PC-9 (cell line): Measurements from ENCODE around the gene OR6J1. TPM values are rescaled to one million over a fixed set of nuclear protein-coding genes. Genes with fewer than 3 reads are reported as not detected.

ENCODE experiments used
- BruUV-seq: library from RNA; stranded (reverse); fragments of 400-500 nt; replicated peaks from 2 replicates; lab custom pipeline; 2021; lab: Mats Ljungman, UMichigan
- CTCF ChIA-PET: fragments of 300-600 bp; sonication (Branson Sonifier 250); formaldehyde crosslinking; loops from one replicate; lab custom pipeline; 2022; ENCODE audit warnings: antibody characterized with exemption; lab: Charles Lee
- POLR2A ChIA-PET: fragments of 300-600 bp; sonication (Branson Sonifier 250); formaldehyde crosslinking; loops from one replicate; lab custom pipeline; 2022; ENCODE audit warnings: antibody characterized with exemption; ENCODE audit not compliant: unreplicated experiment; lab: Charles Lee
- DNase-seq, 2 experiments: peaks; one replicate each; pipeline versions ENCODE4 v3.0.0 to v3.0.0-alpha.2; 2015 to 2022; ENCODE audit warnings: mixed read lengths in 1 of 2
- H2AFZ ChIP-seq: fragments of 200-600 bp; sonication (generic); 2 replicates; pipeline ENCODE4 v1.8.1; 2017; ENCODE audit warnings: antibody characterized with exemption
- H3F3A ChIP-seq: fragments of 200-600 bp; sonication (generic); 2 replicates; pipeline ENCODE4 v1.8.1; 2017; ENCODE audit warnings: antibody characterized with exemption, mild to moderate bottlenecking, low read depth; ENCODE audit not compliant: insufficient read depth
- H3K27ac ChIP-seq: fragments of 200-600 bp; sonication (generic); 2 replicates; pipeline ENCODE4 v1.6.1; 2016; ENCODE audit warnings: mixed run types
- H3K27me3 ChIP-seq: fragments of 200-600 bp; sonication (generic); 2 replicates; pipeline ENCODE4 v1.6.1; 2016; ENCODE audit warnings: low read depth, mixed run types; ENCODE audit not compliant: insufficient read depth
- H3K36me3 ChIP-seq: fragments of 200-600 bp; sonication (generic); 2 replicates; pipeline ENCODE4 v1.6.1; 2016; ENCODE audit warnings: low read depth, mixed run types
- H3K4me1 ChIP-seq: fragments of 200-600 bp; sonication (generic); replicated peaks from 2 replicates; pipeline ENCODE4 v1.6.1; 2016; ENCODE audit warnings: mixed run types; ENCODE audit not compliant: insufficient read depth
- H3K4me2 ChIP-seq: fragments of 200-600 bp; sonication (generic); 2 replicates; pipeline ENCODE4 v1.6.1; 2017; ENCODE audit warnings: mixed run types
- H3K4me3 ChIP-seq: fragments of 200-600 bp; sonication (generic); 2 replicates; pipeline ENCODE4 v1.6.1; 2016; ENCODE audit warnings: mixed run types
- H3K79me2 ChIP-seq: fragments of 200-600 bp; sonication (generic); 2 replicates; pipeline ENCODE4 v1.6.1; 2017; ENCODE audit warnings: low read depth, mixed run types
- H3K9me2 ChIP-seq: fragments of 200-600 bp; sonication (generic); 2 replicates; pipeline ENCODE4 v1.8.1; 2017; ENCODE audit warnings: mild to moderate bottlenecking; ENCODE audit not compliant: insufficient read depth
- H3K9me3 ChIP-seq: fragments of 200-600 bp; sonication (generic); 2 replicates; pipeline ENCODE4 v1.8.1; 2016; ENCODE audit warnings: low read depth; ENCODE audit not compliant: insufficient read depth
- H4K20me1 ChIP-seq: fragments of 200-600 bp; sonication (generic); 2 replicates; pipeline ENCODE4 v1.8.1; 2017; ENCODE audit not compliant: insufficient read depth
- EZH2 ChIP-seq: fragments of 200-600 bp; sonication (generic); IDR thresholded peaks from 2 replicates; pipeline ENCODE4 v1.8.0; 2017; ENCODE audit warnings: antibody characterized with exemption, low read depth
- intact Hi-C: fragments of 100-400 bp; cut with micrococcal nuclease; formaldehyde crosslinking; loops from one replicate; pipeline ENCODE4 v1.10.0; 2022; ENCODE audit not compliant: unreplicated experiment
- total RNA-seq: library from RNA; stranded (reverse); gene quantifications from 2 replicates; pipeline ENCODE4 v1.2.3, GENCODE V29; 2021
- TF ChIP-seq, protein P1 (sequence below): fragments of 200-600 bp; sonication (generic); conservative IDR thresholded peaks from 2 replicates; pipeline ENCODE4 v1.6.1; 2017; ENCODE audit warnings: mixed run types, antibody characterized with exemption, mild to moderate bottlenecking, moderate library complexity

The OR6J1 gene
- total RNA-seq, 1 experiment from 2014 or later = 0.11 TPM

DNA sequence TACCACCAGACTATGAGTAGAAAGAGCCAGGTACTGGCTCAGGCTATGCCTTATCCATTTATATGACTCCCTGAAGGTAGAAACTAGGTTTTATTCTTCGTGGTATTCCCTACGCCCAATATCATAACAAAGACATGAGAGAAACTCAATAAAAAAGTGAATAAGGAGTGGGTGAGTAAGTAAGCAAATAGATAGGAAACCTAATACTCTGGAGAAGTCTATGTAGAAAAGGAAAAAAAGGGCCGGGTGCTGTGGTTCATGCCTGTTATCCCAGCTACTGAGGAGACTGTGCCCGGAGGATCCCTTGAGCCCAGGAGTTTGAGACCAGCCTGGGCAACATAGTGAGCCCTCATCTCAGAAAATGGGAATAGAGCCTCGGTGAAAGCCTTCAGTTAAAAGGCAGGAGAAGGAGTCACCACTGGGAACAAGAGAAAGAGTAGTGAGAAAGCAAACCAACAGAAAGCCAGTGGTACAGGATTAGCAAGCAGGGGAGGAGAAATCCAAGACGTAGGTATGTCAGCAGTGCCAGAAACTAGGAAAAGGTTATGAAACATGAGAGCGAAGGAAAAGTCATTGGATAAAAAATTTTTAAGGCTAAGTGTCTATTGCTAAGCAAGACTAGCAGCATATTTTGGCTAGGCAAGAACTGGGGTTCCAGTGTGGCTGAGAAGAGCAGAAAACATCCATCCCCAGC lies 6.0 kb upstream of the OR6J1 start:
- Histone ChIP-seq H3K4me3 (no peak overlapping the region), H3K4me1 (peaks cover 58% of the 10 kb centered on the region), H3F3A (peaks cover 37% of the 10 kb centered on the region), H3K36me3 (no peaks in the 10 kb centered on the region), H3K4me2 (peak overlapping the region; percentile 49), H3K27ac (peak overlapping the region; percentile 78), H2AFZ (no peak overlapping the region; the same call in 1 of the 2 replicates), H3K9me3 (no peaks in the 10 kb centered on the region), H3K79me2 (no peaks in the 10 kb centered on the region), H3K27me3 (no peaks in the 10 kb centered on the region), H4K20me1 (no peaks in the 10 kb centered on the region), H3K9me2 (no peaks in the 10 kb centered on the region)
- POLR2A ChIA-PET = interaction anchor here (0.5 to 0.7 kb wide), 5 partner anchors 60 to 328 kb away, joined by 3 to 4 read pairs (median 4); no protein-coding TSS in a partner anchor
- peak in 1 of 2 experiments; percentile 69 for DNase-seq
- no TSS peak for BruUV-seq
- CTCF ChIA-PET = interaction anchor here (0.7 kb wide), 1 partner anchor 350 kb away, joined by 3 read pairs; no protein-coding TSS in a partner anchor
- intact Hi-C loops = loop anchor here (5.0 to 10.0 kb wide), 2 partner anchors 65 to 117 kb away; partner anchors contain the start of gene OXA1L
- TF ChIP-seq EZH2 = no peak

DNA sequence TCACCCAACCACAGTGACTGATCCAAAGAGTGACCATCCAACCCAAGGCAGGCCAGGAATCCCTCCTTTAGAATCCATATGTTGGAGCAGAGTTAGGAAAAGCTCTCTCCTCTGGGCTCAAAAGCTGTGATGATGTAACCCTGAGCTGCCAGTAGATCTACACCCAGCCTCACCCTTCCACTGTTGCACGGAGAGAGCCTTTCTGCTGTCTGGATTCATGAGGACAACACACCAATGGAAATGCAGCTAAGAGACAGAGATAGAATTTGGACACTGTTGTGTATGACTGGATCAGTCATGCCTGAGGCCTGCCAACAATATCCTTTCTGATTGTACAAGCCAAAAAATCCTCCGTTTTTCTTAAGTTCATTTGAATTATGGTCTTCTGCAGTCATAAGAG lies 4.4 kb upstream of the OR6J1 start:
- Histone ChIP-seq H3K4me1 (peaks cover 61% of the 10 kb centered on the region), H3K4me2 (no peak overlapping the region), H3K27ac (peak overlapping the region; percentile 78; the same call in 1 of the 2 replicates), H3K4me3 (no peak overlapping the region), H3K36me3 (no peaks in the 10 kb centered on the region), H3K79me2 (no peaks in the 10 kb centered on the region), H2AFZ (no peak overlapping the region), H3K9me3 (no peaks in the 10 kb centered on the region), H3F3A (peaks cover 37% of the 10 kb centered on the region), H4K20me1 (no peaks in the 10 kb centered on the region), H3K27me3 (no peaks in the 10 kb centered on the region), H3K9me2 (no peaks in the 10 kb centered on the region)
- TF ChIP-seq EZH2 = no peak
- TF ChIP-seq, protein P1, sequence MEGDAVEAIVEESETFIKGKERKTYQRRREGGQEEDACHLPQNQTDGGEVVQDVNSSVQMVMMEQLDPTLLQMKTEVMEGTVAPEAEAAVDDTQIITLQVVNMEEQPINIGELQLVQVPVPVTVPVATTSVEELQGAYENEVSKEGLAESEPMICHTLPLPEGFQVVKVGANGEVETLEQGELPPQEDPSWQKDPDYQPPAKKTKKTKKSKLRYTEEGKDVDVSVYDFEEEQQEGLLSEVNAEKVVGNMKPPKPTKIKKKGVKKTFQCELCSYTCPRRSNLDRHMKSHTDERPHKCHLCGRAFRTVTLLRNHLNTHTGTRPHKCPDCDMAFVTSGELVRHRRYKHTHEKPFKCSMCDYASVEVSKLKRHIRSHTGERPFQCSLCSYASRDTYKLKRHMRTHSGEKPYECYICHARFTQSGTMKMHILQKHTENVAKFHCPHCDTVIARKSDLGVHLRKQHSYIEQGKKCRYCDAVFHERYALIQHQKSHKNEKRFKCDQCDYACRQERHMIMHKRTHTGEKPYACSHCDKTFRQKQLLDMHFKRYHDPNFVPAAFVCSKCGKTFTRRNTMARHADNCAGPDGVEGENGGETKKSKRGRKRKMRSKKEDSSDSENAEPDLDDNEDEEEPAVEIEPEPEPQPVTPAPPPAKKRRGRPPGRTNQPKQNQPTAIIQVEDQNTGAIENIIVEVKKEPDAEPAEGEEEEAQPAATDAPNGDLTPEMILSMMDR = no peak
- DNase-seq = no peak
- no TSS peak for BruUV-seq
- ChIA-PET CTCF (no interaction called here), POLR2A (interaction anchor here (0.8 kb wide), 1 partner anchor 37 kb away, joined by 6 read pairs; no protein-coding TSS in a partner anchor)
- intact Hi-C loops = no loop called here

DNA sequence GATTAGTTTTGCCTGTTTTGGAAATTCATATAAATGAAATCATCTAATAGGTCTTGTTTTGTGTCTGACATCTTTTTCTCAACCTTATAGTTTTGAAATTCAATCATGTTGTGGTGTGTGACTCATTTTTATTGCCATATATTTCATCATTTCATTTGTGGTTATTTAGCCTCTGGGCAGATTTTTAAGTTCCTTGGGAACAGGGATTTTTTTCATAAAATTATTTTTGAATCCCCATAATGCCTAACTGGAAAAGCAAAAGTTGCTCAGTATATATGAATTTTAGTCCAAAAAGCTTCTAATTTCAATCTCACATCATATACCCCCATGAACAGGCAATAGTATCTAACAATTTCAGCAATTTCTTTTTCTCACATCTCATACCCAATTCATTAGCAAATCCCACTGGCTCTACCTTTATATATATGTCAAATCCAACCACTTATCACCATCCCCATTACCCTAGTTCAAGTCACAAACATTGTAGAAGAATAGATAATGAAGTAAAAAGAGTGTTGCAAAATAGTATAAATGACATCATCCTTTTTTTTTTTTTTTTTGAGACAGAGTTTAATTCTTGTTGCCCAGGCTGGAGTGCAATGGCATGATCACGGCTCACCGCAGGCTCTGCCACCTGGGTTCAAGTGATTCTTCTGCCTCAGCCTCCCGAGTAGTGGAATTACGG lies 2.6 kb upstream of the OR6J1 start:
- no TSS peak for BruUV-seq
- peak in 1 of 2 experiments; percentile 82 for DNase-seq

More for the DNA sequence above, 2.6 kb upstream of the OR6J1 start:
- intact Hi-C loops = loop anchor here (1.0 kb wide), 1 partner anchor 32 kb away; no protein-coding TSS in a partner anchor
- no peak overlapping the region; the same call in 1 of the 2 replicates for H3K4me3 ChIP-seq
- H4K20me1 ChIP-seq = no peaks in the 10 kb centered on the region
- CTCF ChIA-PET = interaction anchor here (1.0 kb wide), 1 partner anchor 11 kb away, joined by 3 read pairs; no protein-coding TSS in a partner anchor
- peak overlapping the region; percentile 72 for H3K4me2 ChIP-seq
- peak overlapping the region; percentile 100 for H3K27ac ChIP-seq
- no peaks in the 10 kb centered on the region for H3K36me3 ChIP-seq
- H2AFZ ChIP-seq = no peak overlapping the region
- TF ChIP-seq, protein P1 = no peak
- no peak for TF ChIP-seq EZH2
- no peaks in the 10 kb centered on the region for H3K79me2 ChIP-seq
- H3F3A ChIP-seq = peaks cover 44% of the 10 kb centered on the region
- H3K27me3 ChIP-seq = no peaks in the 10 kb centered on the region
- no peaks in the 10 kb centered on the region for H3K9me2 ChIP-seq
- no peaks in the 10 kb centered on the region for H3K9me3 ChIP-seq
- H3K4me1 ChIP-seq = peaks cover 65% of the 10 kb centered on the region
- POLR2A ChIA-PET = no interaction called here
